DOHH2 (cell line): Measurements from ENCODE around the gene CACNA1D.

ENCODE experiments used
- H3F3A ChIP-seq: fragments of 200-600 bp; sonication (generic), shearing (Covaris generic); 2 replicates; pipeline ENCODE4 v1.6.0; 2016; ENCODE audit warnings: antibody characterized with exemption, mild to moderate bottlenecking; ENCODE audit not compliant: control insufficient read depth, insufficient read depth
- H3K27ac ChIP-seq: fragments of 200-600 bp; sonication (generic); 2 replicates; pipeline ENCODE4 v1.5.1; 2014; ENCODE audit warnings: low read depth, mild to moderate bottlenecking, low read length, moderate library complexity
- H3K27me3 ChIP-seq: fragments of 200-600 bp; sonication (generic); 2 replicates; pipeline ENCODE4 v1.6.1; 2014; ENCODE audit warnings: mild to moderate bottlenecking, low read length, mixed read lengths; ENCODE audit not compliant: control insufficient read depth
- H3K36me3 ChIP-seq: fragments of 200-600 bp; sonication (generic); 2 replicates; pipeline ENCODE4 v1.6.1; 2014; ENCODE audit warnings: mild to moderate bottlenecking, low read length, moderate library complexity, mixed read lengths; ENCODE audit not compliant: control insufficient read depth
- H3K4me1 ChIP-seq: fragments of 200-600 bp; sonication (generic); 2 replicates; pipeline ENCODE4 v1.6.1; 2014; ENCODE audit warnings: mild to moderate bottlenecking, low read length, mixed read lengths; ENCODE audit not compliant: control insufficient read depth
- H3K4me2 ChIP-seq: fragments of 200-600 bp; sonication (generic); 2 replicates; pipeline ENCODE4 v1.6.0; 2014; ENCODE audit warnings: mild to moderate bottlenecking, low read length, moderate library complexity
- H3K4me3 ChIP-seq: fragments of 200-600 bp; sonication (generic); 2 replicates; pipeline ENCODE4 v1.5.1; 2014; ENCODE audit warnings: mild to moderate bottlenecking, low read length, mixed read lengths
- H3K79me2 ChIP-seq: fragments of 200-600 bp; sonication (generic); 2 replicates; pipeline ENCODE4 v1.6.1; 2014; ENCODE audit warnings: mild to moderate bottlenecking, low read length, mixed read lengths; ENCODE audit not compliant: control insufficient read depth
- H3K9me2 ChIP-seq: fragments of 200-600 bp; sonication (generic); replicated peaks from 2 replicates; pipeline ENCODE4 v1.6.1; 2014; ENCODE audit warnings: mild to moderate bottlenecking, low read length, mixed read lengths; ENCODE audit not compliant: control insufficient read depth
- H3K9me3 ChIP-seq: fragments of 200-600 bp; sonication (generic); 2 replicates; pipeline ENCODE4 v1.6.1; 2014; ENCODE audit warnings: antibody characterized with exemption, low read length, mixed read lengths; ENCODE audit not compliant: control insufficient read depth, insufficient read depth
- H4K20me1 ChIP-seq: fragments of 200-600 bp; sonication (generic); 2 replicates; pipeline ENCODE4 v1.6.0; 2014; ENCODE audit warnings: low read depth, mild to moderate bottlenecking, antibody characterized with exemption, low read length, moderate library complexity; ENCODE audit not compliant: control insufficient read depth, insufficient read depth
- CTCF ChIP-seq: fragments of 200-600 bp; sonication (generic); IDR thresholded peaks from one replicate; pipeline ENCODE4 v1.5.1; 2014; ENCODE audit warnings: antibody characterized with exemption, mild to moderate bottlenecking, low read depth, low read length; ENCODE audit not compliant: poor library complexity, severe bottlenecking
- EZH2phosphoT487 ChIP-seq: fragments of 200-600 bp; sonication (generic); IDR thresholded peaks from 2 replicates; pipeline ENCODE4 v1.6.1; 2017; ENCODE audit warnings: borderline replicate concordance, mild to moderate bottlenecking, antibody characterized with exemption, low read length, moderate library complexity, mixed read lengths

CACNA1D gene

GRCh38 chr3:53486961-53487654, 7.3 kb upstream of the CACNA1D start:
- peaks cover 6% of the 10 kb centered on the region; the same call in 1 of the 2 replicates for H3K27me3 ChIP-seq
- H3K27ac ChIP-seq = no peak overlapping the region
- H3K36me3 ChIP-seq = no peaks in the 10 kb centered on the region
- H3K9me2 ChIP-seq = no peaks in the 10 kb centered on the region
- H3K4me3 ChIP-seq = no peak overlapping the region
- H3K4me1 ChIP-seq = no peaks in the 10 kb centered on the region
- no peak overlapping the region for H3K4me2 ChIP-seq
- no peaks in the 10 kb centered on the region for H3K79me2 ChIP-seq
- no peaks in the 10 kb centered on the region for H3K9me3 ChIP-seq
- H4K20me1 ChIP-seq = no peaks in the 10 kb centered on the region
- H3F3A ChIP-seq = no peaks in the 10 kb centered on the region
- TF ChIP-seq CTCF = no peak

GRCh38 chr3:53489386-53489785, 5.0 kb upstream of the CACNA1D start:
- H3K79me2 ChIP-seq = no peaks in the 10 kb centered on the region

DNA sequence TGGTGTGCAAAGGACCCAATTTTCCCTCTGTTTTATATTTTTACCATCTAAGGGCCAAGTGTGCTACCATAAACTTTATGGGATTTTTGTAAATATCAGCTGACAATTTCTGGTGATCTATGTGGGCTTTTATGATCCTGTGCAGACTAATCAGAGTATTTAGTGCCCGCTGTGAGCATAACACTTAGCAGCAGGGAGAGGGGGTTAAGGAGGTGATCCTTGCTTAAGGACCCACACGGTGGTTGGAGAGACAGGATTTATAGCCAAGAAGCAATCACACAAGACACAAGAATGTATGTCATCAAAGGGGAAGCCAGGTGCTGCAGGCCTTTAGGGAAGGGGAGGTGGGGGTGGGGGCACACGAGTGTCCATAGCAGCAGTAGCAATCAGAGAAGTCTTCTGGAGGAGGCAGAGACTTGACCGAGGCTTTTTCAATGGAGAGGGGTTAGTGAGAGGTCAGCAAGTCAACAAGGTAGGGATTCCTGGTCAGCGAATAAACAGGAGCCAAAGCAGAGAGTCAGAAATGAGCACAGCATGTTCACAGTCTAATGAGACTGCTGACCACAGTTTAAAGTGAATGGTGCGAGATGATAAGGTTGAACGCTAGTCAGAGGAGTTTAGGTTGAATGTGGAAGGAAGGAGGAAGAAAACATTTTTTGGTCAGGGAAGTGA, 4.5 kb upstream of the CACNA1D start:
- TF ChIP-seq EZH2phosphoT487 = no peak

More at GRCh38 chr3:53489386-53489785, 5.0 kb upstream of the CACNA1D start:
- Histone ChIP-seq H3K9me3 (no peaks in the 10 kb centered on the region), H3K4me3 (no peak overlapping the region), H3K4me1 (no peaks in the 10 kb centered on the region), H3K27ac (no peak overlapping the region), H4K20me1 (no peaks in the 10 kb centered on the region), H3K9me2 (no peaks in the 10 kb centered on the region), H3K4me2 (no peak overlapping the region), H3K36me3 (no peaks in the 10 kb centered on the region), H3F3A (no peaks in the 10 kb centered on the region), H3K27me3 (peaks cover 19% of the 10 kb centered on the region)
- no peak for TF ChIP-seq CTCF
- no peak for TF ChIP-seq EZH2phosphoT487

DNA sequence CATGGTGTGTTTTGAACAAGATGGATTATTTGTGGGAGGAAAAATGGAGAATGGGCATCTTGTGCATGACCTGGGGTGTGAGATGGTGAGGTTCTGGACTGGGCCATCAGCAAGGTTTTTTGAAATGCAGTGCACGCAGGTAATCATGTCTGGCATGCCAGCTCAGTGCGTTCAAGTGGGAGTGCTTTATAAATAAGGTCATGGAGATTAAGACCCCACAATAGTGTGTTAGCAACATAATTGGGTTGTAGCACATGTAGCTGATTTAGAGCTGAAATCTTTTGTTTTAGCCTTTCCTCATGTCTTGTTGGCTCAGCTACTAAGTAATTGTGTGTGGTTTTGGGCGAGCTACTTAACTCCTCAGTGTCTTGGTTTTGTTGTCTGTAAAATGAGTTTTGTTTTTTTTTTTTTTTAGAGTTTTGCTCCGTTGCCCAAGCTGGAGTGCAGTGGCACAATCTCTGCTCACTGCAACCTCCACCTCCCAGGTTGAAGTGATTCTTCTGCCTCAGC, 3.9 kb upstream of the CACNA1D start:
- TF ChIP-seq CTCF (no peak), EZH2phosphoT487 (no peak)
- no peak overlapping the region for H3K4me2 ChIP-seq
- H3K79me2 ChIP-seq = no peaks in the 10 kb centered on the region
- no peaks in the 10 kb centered on the region for H3F3A ChIP-seq
- no peak overlapping the region for H3K27ac ChIP-seq
- no peaks in the 10 kb centered on the region for H3K36me3 ChIP-seq
- no peak overlapping the region for H3K4me3 ChIP-seq
- peaks cover 26% of the 10 kb centered on the region for H3K27me3 ChIP-seq
- no peaks in the 10 kb centered on the region for H3K9me2 ChIP-seq
- no peaks in the 10 kb centered on the region for H3K9me3 ChIP-seq
- H3K4me1 ChIP-seq = no peaks in the 10 kb centered on the region
- no peaks in the 10 kb centered on the region for H4K20me1 ChIP-seq

More for the DNA sequence above, 4.5 kb upstream of the CACNA1D start:
- Histone ChIP-seq H4K20me1 (no peaks in the 10 kb centered on the region), H3K4me2 (no peak overlapping the region), H3F3A (no peaks in the 10 kb centered on the region), H3K27ac (no peak overlapping the region), H3K79me2 (no peaks in the 10 kb centered on the region), H3K27me3 (peaks cover 20% of the 10 kb centered on the region), H3K9me3 (no peaks in the 10 kb centered on the region), H3K4me3 (no peak overlapping the region), H3K9me2 (no peaks in the 10 kb centered on the region), H3K36me3 (no peaks in the 10 kb centered on the region), H3K4me1 (no peaks in the 10 kb centered on the region)
